AG09319 (cell line): ENCODE data around the gene RASA1.

Experiments used
- DNase-seq: peaks from one replicate; pipeline ENCODE4 v3.0.0-alpha.2; 2010; ENCODE audit warnings: low read depth; ENCODE audit errors: extremely low read depth
- CTCF ChIP-seq: IDR thresholded peaks from 2 replicates; pipeline ENCODE4 v1.5.1; 2011; ENCODE audit warnings: low read depth, mild to moderate bottlenecking, inconsistent platforms, low read length, moderate library complexity

Gene RASA1

GRCh38 chr5:87360132-87360531 is 92.4 kb downstream of the RASA1 start:
- TF ChIP-seq CTCF = no peak
- no peak for DNase-seq

- TF ChIP-seq CTCF = no peak
- DNase-seq = peak; percentile 82
These were observed 93.4 kb downstream of the RASA1 start for GRCh38 chr5:87361031-87361445.

GRCh38 chr5:87361536-87362213 is 94.0 kb downstream of the RASA1 start:
- TF ChIP-seq CTCF = no peak
- no peak for DNase-seq

- DNase-seq = no peak
- no peak for TF ChIP-seq CTCF
These were observed 99.6 kb downstream of the RASA1 start for GRCh38 chr5:87367243-87367642.

GRCh38 chr5:87368601-87369000 is 100.9 kb downstream of the RASA1 start:
- DNase-seq = no peak
- no peak for TF ChIP-seq CTCF

- no peak for DNase-seq
- TF ChIP-seq CTCF = no peak
These were observed 101.7 kb downstream of the RASA1 start for GRCh38 chr5:87369431-87369830.

GRCh38 chr5:87372705-87373104 is 105.0 kb downstream of the RASA1 start:
- DNase-seq = no peak
- TF ChIP-seq CTCF = no peak
